Fibroblast of lung (primary cell): ENCODE measurements around the gene CDCA7. TPM values are rescaled to one million over a fixed set of nuclear protein-coding genes. Genes with fewer than 3 reads are reported as not detected.

Experiments used
- DNase-seq, 2 donors: peaks; one replicate each; pipeline versions ENCODE4 v3.0.0 to v3.0.0-alpha.2; 2010; ENCODE audit warnings: low read depth in 2 of 2
- H2AFZ ChIP-seq: 2 replicates; pipeline ENCODE4 v1.5.1; 2012; ENCODE audit warnings: low read length, control low read depth, inconsistent platforms
- H3K27ac ChIP-seq: 2 replicates; pipeline ENCODE4 v1.5.1; 2011; ENCODE audit warnings: low read length, control low read depth; ENCODE audit not compliant: insufficient read depth
- H3K27me3 ChIP-seq: 2 replicates; pipeline ENCODE4 v1.5.1; 2011; ENCODE audit warnings: mild to moderate bottlenecking, low read length; ENCODE audit not compliant: control insufficient read depth, insufficient read depth
- H3K36me3 ChIP-seq: 2 replicates; pipeline ENCODE4 v1.5.1; 2011; ENCODE audit warnings: low read length; ENCODE audit not compliant: control insufficient read depth, insufficient read depth
- H3K4me1 ChIP-seq: 2 replicates; pipeline ENCODE4 v1.5.1; 2011; ENCODE audit warnings: low read length; ENCODE audit not compliant: control insufficient read depth, insufficient read depth; ENCODE audit errors: extremely low read depth
- H3K4me2 ChIP-seq: 2 replicates; pipeline ENCODE4 v1.5.1; 2011; ENCODE audit warnings: low read length, control low read depth; ENCODE audit not compliant: insufficient read depth; ENCODE audit errors: extremely low read depth
- H3K4me3 ChIP-seq, 4 experiments: fragments of 200-600 bp in 1 of 4; sonication (generic) in 1 of 4; replicated peaks in 1 of 4; 2 replicates each; pipeline ENCODE4 v1.5.1; 2011 to 2016; ENCODE audit warnings: low read length in 4 of 4, low read depth in 3 of 4, mild to moderate bottlenecking in 3 of 4, control low read depth in 2 of 4, inconsistent platforms in 1 of 4, mixed read lengths in 1 of 4; ENCODE audit not compliant: insufficient read depth in 1 of 4; ENCODE audit errors: control extremely low read depth in 1 of 4
- H3K79me2 ChIP-seq: 2 replicates; pipeline ENCODE4 v1.5.1; 2012; ENCODE audit warnings: mild to moderate bottlenecking, low read length, inconsistent platforms; ENCODE audit not compliant: control insufficient read depth, insufficient read depth
- H3K9ac ChIP-seq: 2 replicates; pipeline ENCODE4 v1.5.1; 2011; ENCODE audit warnings: mild to moderate bottlenecking, low read length, control low read depth; ENCODE audit not compliant: insufficient read depth
- H3K9me3 ChIP-seq: 2 replicates; pipeline ENCODE4 v1.5.1; 2012; ENCODE audit warnings: low read depth, low read length; ENCODE audit not compliant: control insufficient read depth, insufficient read depth
- H4K20me1 ChIP-seq: 2 replicates; pipeline ENCODE4 v1.5.1; 2011; ENCODE audit warnings: low read length; ENCODE audit not compliant: control insufficient read depth, insufficient read depth; ENCODE audit errors: extremely low read depth
- EZH2 ChIP-seq: IDR thresholded peaks from 2 replicates; pipeline ENCODE4 v1.5.1; 2012; ENCODE audit warnings: low read length, control low read depth, mild to moderate bottlenecking; ENCODE audit errors: missing control alignments
- polyA plus RNA-seq, 2 donors: library from polyadenylated mRNA; depleted of rRNA in 1 of 2; stranded (reverse) in 1 of 2; unstranded in 1 of 2; fragments of >200 nt; gene quantifications; 2 replicates each; pipeline ENCODE4 v1.2.1, GENCODE V29; 2011 to 2012; ENCODE audit warnings: missing spikeins in 1 of 2
- total RNA-seq: library from RNA; depleted of rRNA; stranded (reverse); fragments of >200 nt; gene quantifications from 2 replicates; pipeline ENCODE4 v1.2.1, GENCODE V29; 2014
- TF ChIP-seq, protein P1 (sequence below), 2 donors: IDR thresholded peaks in 1 of 2; conservative IDR thresholded peaks in 1 of 2; 1 replicate in 1 of 2; 2 replicates in 1 of 2; pipeline ENCODE4 v1.5.1; 2011 to 2012; ENCODE audit warnings: low read length in 2 of 2, control low read depth in 1 of 2, inconsistent platforms in 1 of 2, low read depth in 1 of 2, mild to moderate bottlenecking in 1 of 2

Gene CDCA7
- total and polyA plus RNA-seq, 2 donors (not counting 1 experiment from before 2014, with no cell fraction given), result 1.3 to 10.3 TPM

DNA sequence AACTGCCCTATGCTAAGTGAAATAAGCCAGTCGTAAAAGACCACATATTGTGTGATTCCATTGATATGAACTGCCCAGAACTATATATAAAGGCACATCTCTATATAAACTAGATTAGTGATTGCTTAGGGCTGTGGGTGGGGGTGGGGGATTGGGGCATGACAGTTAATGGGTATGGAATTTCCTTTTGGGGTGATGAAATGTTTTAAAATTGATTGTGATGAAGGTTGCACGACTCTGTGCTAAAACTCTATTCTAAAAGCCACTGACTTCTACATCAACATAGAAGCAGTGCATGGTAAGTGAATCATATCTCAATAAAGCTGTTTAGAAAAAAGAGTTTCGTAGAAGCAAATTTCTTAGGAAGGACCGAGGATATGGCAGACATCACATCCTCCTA is 53.0 kb downstream of the CDCA7 start:
- no peaks in the 10 kb centered on the region for H3K4me1 ChIP-seq
- H3K9ac ChIP-seq, result no peak overlapping the region
- H3K4me2 ChIP-seq, result no peak overlapping the region
- peaks cover 14% of the 10 kb centered on the region for H3K27me3 ChIP-seq
- H3K4me3 ChIP-seq, result no peak overlapping the region
- no peaks in the 10 kb centered on the region for H3K36me3 ChIP-seq
- no peaks in the 10 kb centered on the region for H3K79me2 ChIP-seq
- DNase-seq, result no peak
- TF ChIP-seq EZH2, result no peak
- TF ChIP-seq, protein P1, sequence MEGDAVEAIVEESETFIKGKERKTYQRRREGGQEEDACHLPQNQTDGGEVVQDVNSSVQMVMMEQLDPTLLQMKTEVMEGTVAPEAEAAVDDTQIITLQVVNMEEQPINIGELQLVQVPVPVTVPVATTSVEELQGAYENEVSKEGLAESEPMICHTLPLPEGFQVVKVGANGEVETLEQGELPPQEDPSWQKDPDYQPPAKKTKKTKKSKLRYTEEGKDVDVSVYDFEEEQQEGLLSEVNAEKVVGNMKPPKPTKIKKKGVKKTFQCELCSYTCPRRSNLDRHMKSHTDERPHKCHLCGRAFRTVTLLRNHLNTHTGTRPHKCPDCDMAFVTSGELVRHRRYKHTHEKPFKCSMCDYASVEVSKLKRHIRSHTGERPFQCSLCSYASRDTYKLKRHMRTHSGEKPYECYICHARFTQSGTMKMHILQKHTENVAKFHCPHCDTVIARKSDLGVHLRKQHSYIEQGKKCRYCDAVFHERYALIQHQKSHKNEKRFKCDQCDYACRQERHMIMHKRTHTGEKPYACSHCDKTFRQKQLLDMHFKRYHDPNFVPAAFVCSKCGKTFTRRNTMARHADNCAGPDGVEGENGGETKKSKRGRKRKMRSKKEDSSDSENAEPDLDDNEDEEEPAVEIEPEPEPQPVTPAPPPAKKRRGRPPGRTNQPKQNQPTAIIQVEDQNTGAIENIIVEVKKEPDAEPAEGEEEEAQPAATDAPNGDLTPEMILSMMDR (conservative IDR thresholded peaks at IDR 0.05 in 1 of 2, IDR thresholded peaks at IDR 0.05 in 1 of 2; ENCODE audit: low read depth in 1 of 2, low read length in 2 of 2), result no peak
- H4K20me1 ChIP-seq, result no peaks in the 10 kb centered on the region
- H3K27ac ChIP-seq, result no peak overlapping the region
- H3K9me3 ChIP-seq, result no peaks in the 10 kb centered on the region
- H2AFZ ChIP-seq, result no peak overlapping the region

DNA sequence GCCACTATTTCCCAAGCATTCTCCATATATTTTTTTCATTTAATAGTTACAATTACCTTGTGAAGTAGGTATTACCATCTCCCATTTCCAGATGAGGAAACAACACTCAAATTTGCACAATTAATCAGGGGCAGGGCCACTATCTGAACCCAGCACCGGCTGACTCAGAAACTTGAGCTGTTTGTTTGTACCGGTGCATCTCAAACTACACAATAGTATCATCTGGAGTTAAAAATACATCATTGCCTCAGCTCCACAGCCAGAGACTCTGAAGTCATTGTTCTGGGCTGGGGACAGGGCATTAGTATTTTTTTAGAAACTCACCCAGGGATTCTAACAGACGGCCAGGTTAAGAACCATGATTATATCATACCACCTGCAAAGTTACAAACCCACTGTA is 55.9 kb downstream of the CDCA7 start:
- no peak overlapping the region for H3K4me3 ChIP-seq
- H3K27ac ChIP-seq, result no peak overlapping the region
- H2AFZ ChIP-seq, result no peak overlapping the region
- TF ChIP-seq, protein P1 (conservative IDR thresholded peaks at IDR 0.05 in 1 of 2, IDR thresholded peaks at IDR 0.05 in 1 of 2; ENCODE audit: low read depth in 1 of 2, low read length in 2 of 2), result no peak
- no peak for TF ChIP-seq EZH2
- peaks cover 2% of the 10 kb centered on the region for H3K27me3 ChIP-seq
- H3K9ac ChIP-seq, result no peak overlapping the region
- DNase-seq, result no peak
- no peaks in the 10 kb centered on the region for H3K79me2 ChIP-seq
- H3K36me3 ChIP-seq, result no peaks in the 10 kb centered on the region
- H3K4me2 ChIP-seq, result no peak overlapping the region
- no peaks in the 10 kb centered on the region for H3K9me3 ChIP-seq
- no peaks in the 10 kb centered on the region for H4K20me1 ChIP-seq
- no peaks in the 10 kb centered on the region for H3K4me1 ChIP-seq

DNA sequence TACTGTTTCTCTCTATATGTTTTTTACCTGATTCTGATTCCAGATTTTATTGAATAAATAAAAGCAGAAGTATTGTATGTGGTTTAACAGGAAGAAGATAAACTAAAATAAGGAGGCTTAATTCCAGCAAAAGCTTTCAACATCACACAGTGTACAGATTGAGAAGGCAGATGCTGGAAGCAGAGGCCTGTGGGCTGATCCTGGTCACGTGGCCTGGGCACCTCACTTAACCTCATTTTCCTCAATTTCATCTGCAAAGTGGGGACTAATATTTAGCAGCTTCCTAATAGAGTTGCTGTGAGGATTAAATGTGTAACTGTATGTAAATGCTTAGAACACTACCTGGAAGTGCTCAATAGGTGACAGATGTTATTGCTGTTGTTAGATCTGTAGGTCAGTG is 58.0 kb downstream of the CDCA7 start:
- Histone ChIP-seq H3K4me3 (no peak overlapping the region), H3K9ac (no peak overlapping the region), H3K36me3 (no peaks in the 10 kb centered on the region), H3K4me2 (no peak overlapping the region), H3K27ac (no peak overlapping the region), H4K20me1 (no peaks in the 10 kb centered on the region), H3K27me3 (peaks cover 2% of the 10 kb centered on the region), H2AFZ (no peak overlapping the region), H3K9me3 (no peaks in the 10 kb centered on the region), H3K4me1 (no peaks in the 10 kb centered on the region), H3K79me2 (no peaks in the 10 kb centered on the region)
- TF ChIP-seq, protein P1 (conservative IDR thresholded peaks at IDR 0.05 in 1 of 2, IDR thresholded peaks at IDR 0.05 in 1 of 2; ENCODE audit: low read depth in 1 of 2, low read length in 2 of 2), result no peak
- no peak for TF ChIP-seq EZH2
- no peak for DNase-seq
